Measurements from ENCODE around the gene HERC4. TPM values are rescaled to one million over a fixed set of nuclear protein-coding genes. Genes with fewer than 3 reads are reported as not detected.

Gene HERC4
- total RNA-seq, 2 experiments from 2014 or later = 34.2 to 72.6 TPM

- Histone ChIP-seq H3K4me3 (ENCODE audit: low read depth, low read length, poor library complexity, severe bottlenecking) (no peak overlapping the region), H3K9me2 (ENCODE audit: insufficient read depth, low read length) (no peaks in the 10 kb centered on the region), H3K27ac (ENCODE audit: low read depth, low read length, poor library complexity, severe bottlenecking) (no peak overlapping the region), H3K9me3 (ENCODE audit: low read length) (no peaks in the 10 kb centered on the region), H2AFZ (ENCODE audit: low read length) (no peak overlapping the region), H3K4me1 (ENCODE audit: insufficient read depth, low read length, poor library complexity, severe bottlenecking) (no peaks in the 10 kb centered on the region), H3K79me2 (ENCODE audit: insufficient read depth, low read depth, low read length) (no peaks in the 10 kb centered on the region), H3K4me2 (ENCODE audit: low read length) (no peak overlapping the region), H3K36me3 (ENCODE audit: insufficient read depth, low read length) (no peaks in the 10 kb centered on the region), H4K20me1 (ENCODE audit: insufficient read depth, low read length) (no peaks in the 10 kb centered on the region)
- BruUV-seq (replicated peaks) = no TSS peak
- ChIA-PET POLR2A (interaction anchor here (1.1 kb wide), 1 partner anchor 176 kb away, joined by 3 read pairs; no protein-coding TSS in a partner anchor), CTCF (ENCODE audit: unreplicated experiment) (no interaction called here)
- no peak for DNase-seq (ENCODE audit: low spot score)
- TF ChIP-seq CTCF (conservative IDR thresholded peaks at IDR 0.05; ENCODE audit: low read length) (no peak), EZH2phosphoT487 (IDR thresholded peaks at IDR 0.05; ENCODE audit: borderline replicate concordance, low read depth, low read length) (no peak)
- intact Hi-C loops (cut with micrococcal nuclease; ENCODE audit: unreplicated experiment) = no loop called here
These were observed 12.8 kb upstream of the HERC4 start for GRCh38 chr10:68087685-68088401.

GRCh38 chr10:68086910-68087684 is 12.0 kb upstream of the HERC4 start:
- H2AFZ ChIP-seq (ENCODE audit: low read length) = no peak overlapping the region
- H3K4me3 ChIP-seq (ENCODE audit: low read depth, low read length, poor library complexity, severe bottlenecking) = no peak overlapping the region
- no peaks in the 10 kb centered on the region for H3K9me2 ChIP-seq (ENCODE audit: insufficient read depth, low read length)
- no peak for DNase-seq (ENCODE audit: low spot score)
- POLR2A ChIA-PET = interaction anchor here (1.1 kb wide), 1 partner anchor 175 kb away, joined by 3 read pairs; no protein-coding TSS in a partner anchor
- H3K9me3 ChIP-seq (ENCODE audit: low read length) = no peaks in the 10 kb centered on the region
- H3K27ac ChIP-seq (ENCODE audit: low read depth, low read length, poor library complexity, severe bottlenecking) = no peak overlapping the region
- CTCF ChIA-PET (ENCODE audit: unreplicated experiment) = no interaction called here
- H3K36me3 ChIP-seq (ENCODE audit: insufficient read depth, low read length) = no peaks in the 10 kb centered on the region
- no peaks in the 10 kb centered on the region for H3K4me1 ChIP-seq (ENCODE audit: insufficient read depth, low read length, poor library complexity, severe bottlenecking)
- H4K20me1 ChIP-seq (ENCODE audit: insufficient read depth, low read length) = no peaks in the 10 kb centered on the region
- no peak overlapping the region for H3K4me2 ChIP-seq (ENCODE audit: low read length)
- intact Hi-C loops (cut with micrococcal nuclease; ENCODE audit: unreplicated experiment) = no loop called here
- no peaks in the 10 kb centered on the region for H3K79me2 ChIP-seq (ENCODE audit: insufficient read depth, low read depth, low read length)
- no peak for TF ChIP-seq EZH2phosphoT487 (IDR thresholded peaks at IDR 0.05; ENCODE audit: borderline replicate concordance, low read depth, low read length)
- TF ChIP-seq CTCF (conservative IDR thresholded peaks at IDR 0.05; ENCODE audit: low read length) = no peak
- BruUV-seq (replicated peaks) = no TSS peak

GRCh38 chr10:68086011-68086410 is 10.9 kb upstream of the HERC4 start:
- intact Hi-C loops (cut with micrococcal nuclease; ENCODE audit: unreplicated experiment) = no loop called here
- H3K27ac ChIP-seq (ENCODE audit: low read depth, low read length, poor library complexity, severe bottlenecking) = no peak overlapping the region
- TF ChIP-seq EZH2phosphoT487 (IDR thresholded peaks at IDR 0.05; ENCODE audit: borderline replicate concordance, low read depth, low read length) = no peak
- TF ChIP-seq CTCF (conservative IDR thresholded peaks at IDR 0.05; ENCODE audit: low read length) = no peak
- no peak overlapping the region for H3K4me3 ChIP-seq (ENCODE audit: low read depth, low read length, poor library complexity, severe bottlenecking)
- ChIA-PET POLR2A (no interaction called here), CTCF (ENCODE audit: unreplicated experiment) (no interaction called here)
- no peaks in the 10 kb centered on the region for H3K9me2 ChIP-seq (ENCODE audit: insufficient read depth, low read length)
- no peaks in the 10 kb centered on the region for H3K79me2 ChIP-seq (ENCODE audit: insufficient read depth, low read depth, low read length)
- no peak overlapping the region for H3K4me2 ChIP-seq (ENCODE audit: low read length)
- no peaks in the 10 kb centered on the region for H3K9me3 ChIP-seq (ENCODE audit: low read length)
- H4K20me1 ChIP-seq (ENCODE audit: insufficient read depth, low read length) = no peaks in the 10 kb centered on the region
- H3K36me3 ChIP-seq (ENCODE audit: insufficient read depth, low read length) = no peaks in the 10 kb centered on the region
- no peak overlapping the region for H2AFZ ChIP-seq (ENCODE audit: low read length)
- no TSS peak for BruUV-seq (replicated peaks)
- no peak for DNase-seq (ENCODE audit: low spot score)
- no peaks in the 10 kb centered on the region for H3K4me1 ChIP-seq (ENCODE audit: insufficient read depth, low read length, poor library complexity, severe bottlenecking)
